Effector CD8-positive, alpha-beta T cell (primary cell): ENCODE measurements around the gene ST6GALNAC2.

Experiments used
- DNase-seq: peaks from one replicate; lab custom pipeline; 2025; lab: John Stamatoyannopoulos, UW

The ST6GALNAC2 gene

DNA sequence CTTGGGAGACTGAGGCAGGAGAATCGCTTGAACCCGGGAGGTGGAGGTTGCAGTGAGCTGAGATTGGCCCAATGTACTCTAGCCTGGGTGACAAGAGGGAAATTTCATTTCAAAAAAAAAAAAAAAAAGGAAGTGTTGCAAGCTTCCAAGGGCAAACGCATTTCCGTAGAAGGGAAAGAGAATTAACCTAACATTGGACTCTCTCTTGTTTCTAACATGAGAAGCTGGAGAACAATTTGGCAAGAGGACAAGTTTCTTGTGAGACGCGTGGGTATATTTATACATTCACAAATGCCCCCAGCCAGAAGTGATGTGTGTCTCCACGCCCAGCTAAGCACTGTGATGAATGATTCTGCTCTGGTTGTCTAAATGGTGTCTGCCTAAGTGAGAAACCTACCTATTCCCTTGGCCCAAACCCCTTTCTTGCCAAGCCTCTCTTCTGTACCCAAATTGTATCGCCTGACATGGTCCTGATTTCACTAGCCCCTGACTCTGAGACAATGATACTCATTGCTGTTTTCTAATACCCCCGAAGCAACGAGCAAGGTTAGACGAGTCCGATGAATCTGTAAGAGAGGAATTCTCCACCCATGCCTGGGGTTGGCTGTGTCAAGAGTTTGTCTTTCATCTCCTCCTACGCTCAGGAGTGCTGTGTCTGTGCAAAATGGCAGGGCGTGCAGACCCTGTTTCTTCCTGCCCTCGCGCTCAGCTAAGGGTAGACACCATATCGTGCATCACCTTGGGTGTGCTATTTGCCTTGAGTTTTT, 14.2 kb upstream of the ST6GALNAC2 start:
- no peak for DNase-seq

GRCh38 chr17:76598004-76598439, 12.4 kb upstream of the ST6GALNAC2 start:
- DNase-seq = no peak

DNA sequence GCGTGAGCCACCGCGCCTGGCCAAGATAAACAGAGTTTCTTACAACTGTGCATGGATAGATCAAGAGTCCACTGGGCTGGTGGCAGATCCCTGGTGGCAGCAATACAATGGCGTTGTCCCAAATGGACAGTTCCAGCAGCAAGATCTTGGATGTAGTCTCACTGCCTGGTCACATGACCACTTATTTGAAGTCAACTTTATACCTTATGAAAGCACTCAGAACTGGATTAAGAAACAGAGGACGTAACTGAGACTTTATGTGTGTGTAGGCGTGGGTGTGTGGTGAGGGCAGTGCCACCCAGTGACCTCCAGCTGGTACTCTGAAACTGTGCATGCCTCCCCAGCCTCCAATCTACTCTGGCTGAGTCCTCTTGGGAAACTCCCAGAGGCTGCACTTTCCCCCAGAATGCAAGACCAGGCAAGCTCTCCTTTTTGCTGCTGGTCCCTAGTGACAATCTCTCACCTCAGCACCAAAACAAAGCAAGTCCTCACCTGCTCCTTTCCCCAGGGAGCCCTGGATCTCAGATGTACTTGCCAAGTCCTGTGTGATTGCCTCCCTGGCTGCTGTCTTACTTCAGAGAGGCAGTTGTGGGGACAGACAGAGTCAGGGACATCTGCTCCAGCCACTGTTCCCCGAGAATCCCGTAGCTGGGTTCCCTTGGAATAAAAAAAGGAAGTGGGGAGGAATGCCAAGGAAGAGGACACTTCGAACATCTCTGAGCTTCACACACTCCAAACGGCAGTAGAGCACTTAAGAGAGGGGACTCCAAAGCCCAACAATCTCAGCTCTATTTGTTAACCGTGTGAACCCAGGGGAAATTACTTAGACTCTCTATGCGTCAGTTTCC, 11.7 kb upstream of the ST6GALNAC2 start:
- no peak for DNase-seq

- DNase-seq = no peak
Observed at GRCh38 chr17:76594690-76595089, 9.0 kb upstream of the ST6GALNAC2 start.

DNA sequence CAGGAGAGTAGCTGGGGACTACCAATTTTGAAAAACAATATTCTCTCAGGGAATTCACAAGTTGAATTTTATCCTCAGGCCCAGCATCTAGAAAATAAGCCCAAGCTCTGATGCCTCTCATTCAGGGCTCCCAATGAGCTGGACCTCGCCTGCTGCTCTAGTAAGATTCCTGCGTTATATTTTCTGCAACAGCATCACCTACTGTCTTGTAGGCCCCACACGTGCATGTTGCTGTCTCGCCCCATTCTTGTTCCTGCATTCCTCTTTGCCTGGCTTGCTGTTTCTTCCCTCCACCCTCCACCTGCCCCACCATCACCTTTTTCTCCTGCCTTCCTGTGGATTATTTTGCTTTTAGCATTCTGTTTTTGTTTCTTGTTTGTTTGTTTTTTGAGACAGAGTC, 8.3 kb upstream of the ST6GALNAC2 start:
- DNase-seq = no peak

GRCh38 chr17:76593384-76593826, 7.7 kb upstream of the ST6GALNAC2 start:
- DNase-seq = no peak

GRCh38 chr17:76588182-76588581, 2.5 kb upstream of the ST6GALNAC2 start:
- no peak for DNase-seq

DNA sequence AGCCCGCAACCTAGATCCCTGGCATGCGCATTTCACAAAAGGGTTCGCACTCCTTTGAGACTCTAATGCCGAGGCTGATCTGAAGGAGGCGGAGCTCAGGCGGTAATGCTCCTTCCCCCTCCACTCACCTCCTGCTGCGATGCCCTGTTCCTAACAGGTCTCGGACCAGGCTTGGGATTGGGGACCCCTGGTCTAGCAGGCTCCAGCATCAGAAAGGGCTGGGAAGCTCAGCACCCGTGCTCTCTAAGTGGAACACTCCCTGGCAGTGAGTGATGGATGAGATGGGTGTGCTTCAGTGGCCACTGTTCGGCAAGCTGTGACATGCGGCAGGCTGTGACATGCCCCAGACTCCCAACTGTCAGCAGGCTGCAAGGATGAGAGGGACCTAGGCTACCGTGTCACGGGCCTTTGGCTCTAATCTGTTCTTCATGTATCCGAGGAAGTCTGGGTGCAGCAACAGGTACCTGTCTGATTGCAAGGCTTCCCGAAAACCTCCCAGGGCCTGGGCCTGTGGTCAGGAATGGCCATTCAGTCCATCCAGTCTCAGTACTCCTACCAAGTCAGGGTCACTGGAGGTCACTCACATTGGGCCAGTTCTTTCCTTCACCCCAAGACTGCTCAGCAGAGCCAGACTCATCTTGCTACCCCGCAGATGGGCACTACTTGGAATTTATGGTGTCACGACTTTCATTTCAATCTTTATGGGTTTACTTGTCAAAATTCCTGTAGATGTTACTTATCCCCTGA, 1.3 kb upstream of the ST6GALNAC2 start:
- DNase-seq = no peak

DNA sequence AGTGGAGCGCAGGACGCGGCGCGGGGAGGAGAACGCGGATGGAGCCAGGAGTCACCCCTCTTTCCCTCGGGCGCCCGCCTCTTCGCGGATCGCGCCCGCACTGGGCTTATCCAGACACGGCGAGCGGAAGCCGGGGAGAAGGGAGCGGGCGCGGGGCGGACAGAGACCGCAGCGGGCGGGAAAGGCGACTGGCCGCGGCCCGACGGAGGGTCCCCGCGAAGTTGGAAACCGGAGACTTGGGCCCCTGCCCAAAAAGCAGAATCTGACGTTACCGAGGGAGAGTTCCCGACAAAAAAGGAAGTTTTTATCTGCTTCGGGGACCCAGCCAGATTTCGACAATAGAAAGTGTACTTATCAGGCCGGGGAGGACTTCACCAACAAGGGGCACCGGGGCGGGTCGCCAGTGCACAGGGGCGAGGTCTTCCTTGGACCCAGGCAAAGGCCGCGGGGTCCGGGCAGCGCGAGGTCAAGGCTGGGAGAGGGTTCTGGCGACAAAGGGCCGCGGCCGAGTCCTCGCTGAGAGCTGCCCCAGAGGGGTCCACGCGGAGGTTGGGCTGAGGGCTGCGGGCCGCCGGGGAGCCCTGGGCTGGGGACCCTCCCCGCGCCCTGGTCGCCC, 519 bp downstream of the ST6GALNAC2 start:
- DNase-seq = no peak

- no peak for DNase-seq
Observed at GRCh38 chr17:76584427-76585032, 1.1 kb downstream of the ST6GALNAC2 start.

DNA sequence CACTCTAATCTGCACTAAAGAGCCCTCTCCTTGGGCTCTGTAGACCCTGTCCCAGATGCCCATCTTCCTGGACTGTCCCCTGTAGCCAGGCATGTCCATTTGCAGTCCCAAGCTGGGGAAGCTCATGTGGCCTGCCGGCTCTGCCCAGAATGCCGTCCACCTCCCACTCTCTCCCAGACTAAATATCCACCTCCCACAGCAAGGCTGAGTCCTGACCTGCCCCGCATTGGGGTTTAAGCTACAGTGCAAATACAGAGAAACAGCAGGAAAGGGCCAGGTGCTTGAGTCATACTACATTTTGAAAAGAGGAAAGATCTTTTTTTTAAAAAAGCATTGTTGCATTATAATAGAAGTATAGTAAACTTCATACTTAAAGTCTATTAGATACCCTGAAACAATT, 3.0 kb downstream of the ST6GALNAC2 start:
- no peak for DNase-seq

DNA sequence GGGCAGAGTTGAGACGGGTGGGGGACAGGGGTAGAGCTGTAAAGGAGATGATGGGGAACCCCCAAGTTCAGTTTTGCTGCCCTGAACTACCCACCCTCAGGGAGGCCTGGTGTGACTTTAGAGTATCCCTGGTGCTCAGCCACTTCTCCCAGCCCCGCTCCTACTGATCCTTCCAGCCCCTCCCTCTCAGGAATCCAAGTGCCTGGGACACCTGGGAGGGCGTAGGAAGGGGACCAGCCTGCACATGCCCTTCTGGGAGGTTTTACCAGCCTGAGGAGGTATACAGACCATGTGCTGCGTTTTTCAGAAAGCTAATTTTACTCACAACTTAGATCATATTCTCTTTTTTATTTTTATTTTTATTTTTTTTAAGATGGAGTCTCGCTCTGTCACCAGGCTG, 4.1 kb downstream of the ST6GALNAC2 start:
- DNase-seq = no peak

GRCh38 chr17:76579281-76579680, 6.4 kb downstream of the ST6GALNAC2 start:
- no peak for DNase-seq

- no peak for DNase-seq
Observed at GRCh38 chr17:76578376-76578775, 7.3 kb downstream of the ST6GALNAC2 start.

GRCh38 chr17:76577876-76578275, 7.8 kb downstream of the ST6GALNAC2 start:
- DNase-seq = no peak

DNA sequence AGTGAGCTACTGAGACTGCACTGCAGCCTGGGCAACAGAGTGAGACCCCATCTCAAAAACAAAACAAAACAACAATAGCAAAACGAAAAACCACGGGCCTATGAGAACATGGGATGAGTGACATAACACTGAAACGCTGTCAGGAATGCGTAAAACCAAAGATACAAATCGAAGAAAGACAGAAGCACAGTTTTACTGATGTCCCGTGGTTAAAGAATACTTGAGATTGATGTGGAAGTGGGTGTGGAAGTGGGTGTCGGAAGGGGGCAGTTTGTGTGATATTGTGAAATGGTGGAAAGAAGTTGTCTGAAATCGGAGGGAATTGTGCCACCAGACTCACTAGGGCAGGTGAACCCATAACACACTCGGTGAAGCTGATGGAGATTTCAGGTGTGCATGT, 9.5 kb downstream of the ST6GALNAC2 start:
- DNase-seq = no peak

DNA sequence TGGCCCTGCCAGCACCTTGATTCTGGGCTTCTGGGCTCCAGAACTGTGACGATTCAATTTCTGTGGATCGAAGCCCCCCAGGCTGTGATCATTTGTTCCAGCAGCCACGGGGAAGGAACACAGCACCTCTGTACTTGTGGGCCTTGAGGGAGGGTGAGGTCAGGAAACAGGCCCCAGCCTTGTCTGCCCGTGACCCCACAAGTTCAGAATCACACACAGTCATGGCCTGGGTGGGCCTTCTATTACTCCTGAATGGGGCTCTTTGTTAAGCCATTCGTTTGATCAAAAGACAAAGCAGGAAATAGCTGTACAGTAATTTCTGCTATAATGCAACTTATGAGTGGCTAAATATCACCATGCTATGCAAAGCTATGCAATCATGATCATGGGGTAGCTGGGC, 10.1 kb downstream of the ST6GALNAC2 start:
- no peak for DNase-seq

DNA sequence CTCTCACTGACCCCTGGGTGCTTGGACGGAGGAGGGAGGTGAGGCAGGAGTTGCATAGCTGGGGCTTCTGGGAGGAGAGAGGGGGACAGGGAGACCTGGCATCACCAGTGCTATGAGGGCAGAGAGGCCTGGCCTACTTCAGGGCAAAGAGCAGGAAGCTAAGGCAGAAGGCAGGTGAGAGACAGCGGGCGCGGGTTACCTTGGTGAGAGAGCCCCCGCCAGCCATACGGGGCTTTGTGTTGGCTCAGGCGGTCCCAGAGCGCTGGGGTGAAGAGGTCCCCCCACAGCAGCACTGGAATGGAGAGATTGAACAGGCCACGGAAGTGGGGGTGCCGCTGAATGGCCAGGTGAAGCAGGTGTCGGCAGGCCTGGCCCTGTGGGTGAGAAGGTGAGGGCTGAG, 11.5 kb downstream of the ST6GALNAC2 start:
- no peak for DNase-seq

GRCh38 chr17:76573096-76573495, 12.6 kb downstream of the ST6GALNAC2 start:
- DNase-seq = no peak

DNA sequence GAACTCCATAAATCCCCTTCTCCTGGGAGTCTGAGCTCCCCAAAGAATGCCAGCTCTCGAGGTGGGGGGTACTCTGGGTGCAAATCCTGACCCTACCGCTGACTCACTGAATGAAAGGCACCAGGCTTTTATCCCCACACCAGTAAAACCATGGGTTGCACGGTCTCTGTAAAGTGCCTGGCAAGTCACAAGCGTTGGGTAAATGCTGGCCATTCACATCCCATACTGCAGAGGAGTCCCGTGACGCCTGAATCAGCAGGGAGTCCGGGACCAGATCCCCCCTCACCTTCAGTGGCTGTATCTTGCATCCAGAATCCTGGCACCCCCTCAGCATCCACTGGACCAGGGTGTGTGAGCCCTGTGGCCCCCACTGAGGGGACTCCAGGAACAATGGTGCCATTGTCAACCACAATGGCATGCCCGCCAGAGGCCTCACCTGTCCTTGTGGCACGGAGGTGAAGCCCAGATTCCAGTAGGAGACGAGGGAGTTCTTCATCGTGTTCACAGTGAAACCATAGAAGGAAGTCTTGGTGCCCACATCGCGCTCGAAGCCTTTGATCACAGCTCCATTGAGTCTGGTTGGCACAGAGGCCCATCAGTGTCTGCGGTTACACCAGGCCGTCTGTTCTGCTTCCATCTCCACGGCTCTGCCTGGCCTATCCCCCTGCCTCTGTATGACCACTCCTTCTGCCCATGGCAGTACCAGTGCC, 13.3 kb downstream of the ST6GALNAC2 start:
- DNase-seq = no peak
